Skeletal muscle tissue (tissue), 4 donors: ENCODE results near the gene MAGI2. TPM values are rescaled to one million over a fixed set of nuclear protein-coding genes. Genes with fewer than 3 reads are reported as not detected.

ENCODE experiments used
- H3K27ac ChIP-seq: one replicate; pipeline ENCODE4 v1.7.0; 2013; ENCODE audit warnings: mild to moderate bottlenecking, low read depth, low read length, inconsistent platforms
- H3K27me3 ChIP-seq, 3 donors: one replicate each; pipeline ENCODE4 v1.7.0; 2013; ENCODE audit warnings: low read length in 3 of 3; ENCODE audit not compliant: control insufficient read depth in 3 of 3, insufficient read depth in 3 of 3
- H3K36me3 ChIP-seq, 3 donors: one replicate each; pipeline ENCODE4 v1.7.0; 2013; ENCODE audit warnings: low read length in 3 of 3; ENCODE audit not compliant: control insufficient read depth in 3 of 3, insufficient read depth in 3 of 3
- H3K4me1 ChIP-seq, 3 donors: one replicate each; pipeline ENCODE4 v1.7.0; 2013; ENCODE audit warnings: low read length in 3 of 3, mild to moderate bottlenecking in 3 of 3; ENCODE audit not compliant: control insufficient read depth in 3 of 3, insufficient read depth in 3 of 3
- H3K4me3 ChIP-seq, 3 donors: one replicate each; pipeline ENCODE4 v1.7.0; 2013; ENCODE audit warnings: low read length in 3 of 3
- H3K9ac ChIP-seq, 3 donors: one replicate each; pipeline ENCODE4 v1.7.0; 2013; ENCODE audit warnings: low read length in 3 of 3, mild to moderate bottlenecking in 3 of 3, moderate library complexity in 2 of 3, low read depth in 1 of 3
- H3K9me3 ChIP-seq, 3 donors: one replicate each; pipeline ENCODE4 v1.7.0; 2013; ENCODE audit warnings: low read length in 3 of 3; ENCODE audit not compliant: control insufficient read depth in 3 of 3
- total RNA-seq: library from RNA; depleted of rRNA; stranded (reverse); fragments of >200 nt; gene quantifications from one replicate; pipeline ENCODE4 v1.2.3, GENCODE V29; 2014
- donor health status: Osteomylitis.

The MAGI2 gene
- total RNA-seq, 1 donor from 2014 or later = 4.2 TPM

DNA sequence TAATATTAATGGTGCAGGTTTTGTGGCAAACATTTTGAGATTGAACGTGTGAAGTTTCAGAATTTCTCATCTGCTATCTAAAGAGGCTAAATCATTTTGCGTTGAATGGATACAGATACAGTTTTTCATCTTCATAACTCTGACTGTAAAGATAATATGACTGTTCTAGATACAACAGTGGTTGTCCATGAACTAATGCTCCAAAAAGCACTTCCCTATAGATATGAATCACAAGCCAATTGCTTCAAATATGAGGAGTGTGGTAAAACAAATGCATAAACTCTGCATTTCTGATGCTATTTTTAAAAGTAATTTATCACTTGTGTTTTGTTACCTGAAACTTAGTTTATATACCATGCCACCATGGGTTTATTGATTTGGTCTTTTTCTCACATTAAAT, 750.1 kb downstream of the MAGI2 start:
- Histone ChIP-seq H3K27ac (no peak overlapping the region), H3K36me3 (no peaks in the 10 kb centered on the region), H3K4me3 (no peak overlapping the region), H3K9ac (no peak overlapping the region), H3K9me3 (no peaks in the 10 kb centered on the region), H3K4me1 (peaks cover 0 to 3% (median 0%) of the 10 kb centered on the region in 3 donors), H3K27me3 (no peaks in the 10 kb centered on the region)

- Histone ChIP-seq H3K9me3 (no peaks in the 10 kb centered on the region), H3K27me3 (no peaks in the 10 kb centered on the region), H3K9ac (no peak overlapping the region), H3K4me1 (peaks cover 0 to 3% (median 0%) of the 10 kb centered on the region in 3 donors), H3K27ac (no peak overlapping the region), H3K4me3 (no peak overlapping the region), H3K36me3 (no peaks in the 10 kb centered on the region)
Measured at GRCh38 chr7:78702770-78703169, 750.7 kb downstream of the MAGI2 start.

DNA sequence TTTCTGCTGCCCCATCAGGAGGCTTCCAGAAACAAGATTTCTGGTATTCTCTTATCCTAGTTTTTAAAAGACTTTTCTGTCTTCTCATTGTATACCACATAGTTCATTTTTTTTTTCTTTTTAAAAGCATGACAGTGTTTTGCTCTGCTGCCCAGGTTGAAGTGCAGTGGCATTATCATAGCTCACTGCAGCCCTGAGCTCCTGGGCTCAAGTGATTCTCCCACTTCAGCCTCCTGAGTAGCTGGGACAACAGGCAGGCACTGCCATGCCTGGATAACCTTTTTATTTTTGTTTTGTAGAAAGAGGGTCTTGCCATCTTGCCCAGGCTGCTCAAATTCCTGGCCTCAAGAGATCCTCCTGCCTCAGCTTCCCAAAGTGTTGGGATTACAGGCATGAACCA, 757.6 kb downstream of the MAGI2 start:
- Histone ChIP-seq H3K4me3 (no peak overlapping the region), H3K36me3 (no peaks in the 10 kb centered on the region), H3K27me3 (no peaks in the 10 kb centered on the region), H3K9me3 (no peaks in the 10 kb centered on the region), H3K9ac (no peak overlapping the region), H3K27ac (no peak overlapping the region), H3K4me1 (no peaks in the 10 kb centered on the region)

- H3K27me3 ChIP-seq = no peaks in the 10 kb centered on the region
- no peaks in the 10 kb centered on the region for H3K4me1 ChIP-seq
- H3K9ac ChIP-seq = no peak overlapping the region
- no peaks in the 10 kb centered on the region for H3K36me3 ChIP-seq
- H3K9me3 ChIP-seq = no peaks in the 10 kb centered on the region
- no peak overlapping the region for H3K27ac ChIP-seq
- no peak overlapping the region for H3K4me3 ChIP-seq
Measured at GRCh38 chr7:78691584-78691983, 761.9 kb downstream of the MAGI2 start.

GRCh38 chr7:78690174-78690573, 763.3 kb downstream of the MAGI2 start:
- H3K27ac ChIP-seq = no peak overlapping the region
- H3K27me3 ChIP-seq = no peaks in the 10 kb centered on the region
- no peak overlapping the region for H3K9ac ChIP-seq
- no peaks in the 10 kb centered on the region for H3K36me3 ChIP-seq
- H3K4me3 ChIP-seq = no peak overlapping the region
- H3K9me3 ChIP-seq = no peaks in the 10 kb centered on the region
- H3K4me1 ChIP-seq = no peaks in the 10 kb centered on the region

DNA sequence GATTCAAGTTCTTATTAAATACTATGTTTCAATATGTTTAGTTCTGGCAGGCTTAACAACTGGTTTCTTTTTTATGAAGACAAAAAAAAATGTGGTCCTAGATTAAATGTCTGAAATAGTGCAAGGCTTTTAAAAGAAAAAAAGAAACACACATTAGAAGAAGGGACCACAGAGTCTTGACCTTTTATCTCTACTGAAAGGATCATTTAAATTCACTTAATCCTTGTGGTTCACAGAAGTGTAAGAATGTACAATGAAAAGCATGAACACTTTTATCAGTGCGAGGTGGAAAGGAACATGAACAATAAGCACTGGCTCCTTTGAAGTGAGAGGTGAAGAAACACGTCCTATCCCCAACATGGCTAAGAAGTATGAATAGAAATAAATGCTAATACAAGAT, 765.1 kb downstream of the MAGI2 start:
- Histone ChIP-seq H3K9ac (no peak overlapping the region), H3K4me1 (no peaks in the 10 kb centered on the region), H3K9me3 (no peaks in the 10 kb centered on the region), H3K27ac (no peak overlapping the region), H3K27me3 (no peaks in the 10 kb centered on the region), H3K4me3 (no peak overlapping the region), H3K36me3 (no peaks in the 10 kb centered on the region)

DNA sequence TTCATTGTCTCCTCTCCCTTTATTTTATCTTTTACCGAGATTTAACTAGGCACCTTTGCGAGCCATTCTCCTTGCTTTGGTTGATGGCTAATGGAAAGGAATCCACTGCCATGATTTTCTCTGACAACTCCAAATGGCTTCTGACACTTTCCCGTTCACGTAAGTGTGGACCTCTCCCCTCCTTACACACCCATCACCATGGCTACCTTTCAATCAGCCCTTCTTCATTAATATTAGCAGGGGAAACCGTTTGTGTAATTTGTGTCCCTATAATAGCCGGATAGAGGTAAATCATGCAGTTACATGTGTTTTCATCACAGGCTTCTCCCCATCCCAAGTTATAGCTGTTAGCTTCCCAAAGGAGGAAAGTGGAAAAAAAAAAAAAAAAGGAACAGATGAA, 767.3 kb downstream of the MAGI2 start:
- Histone ChIP-seq H3K27ac (no peak overlapping the region), H3K9ac (no peak overlapping the region), H3K27me3 (no peaks in the 10 kb centered on the region), H3K4me3 (no peak overlapping the region), H3K4me1 (no peaks in the 10 kb centered on the region), H3K9me3 (no peaks in the 10 kb centered on the region), H3K36me3 (no peaks in the 10 kb centered on the region)

GRCh38 chr7:78684201-78684600, 769.3 kb downstream of the MAGI2 start:
- Histone ChIP-seq H3K9me3 (no peaks in the 10 kb centered on the region), H3K4me3 (no peak overlapping the region), H3K36me3 (no peaks in the 10 kb centered on the region), H3K27me3 (no peaks in the 10 kb centered on the region), H3K27ac (no peak overlapping the region), H3K9ac (no peak overlapping the region), H3K4me1 (no peaks in the 10 kb centered on the region)

DNA sequence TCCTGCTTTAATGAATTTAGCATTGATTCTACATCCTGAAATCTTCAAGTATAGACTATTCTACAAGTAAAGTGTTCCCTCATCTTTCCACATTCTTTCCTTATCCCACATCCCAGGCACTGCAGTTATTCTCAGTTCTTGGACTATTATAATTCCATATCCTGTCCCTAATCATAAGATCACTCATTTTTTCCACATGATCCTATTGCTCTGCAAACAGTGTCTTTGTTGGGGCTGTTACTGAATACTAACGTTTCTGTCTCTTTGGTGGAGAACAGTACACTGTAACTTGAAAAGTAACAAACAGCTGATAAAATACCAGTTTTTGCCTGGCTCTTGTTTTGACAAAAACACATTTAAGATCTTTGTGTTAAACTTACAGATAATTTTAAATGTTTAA, 769.9 kb downstream of the MAGI2 start:
- Histone ChIP-seq H3K27ac (no peak overlapping the region), H3K27me3 (no peaks in the 10 kb centered on the region), H3K4me3 (no peak overlapping the region), H3K36me3 (no peaks in the 10 kb centered on the region), H3K4me1 (no peaks in the 10 kb centered on the region), H3K9ac (no peak overlapping the region), H3K9me3 (no peaks in the 10 kb centered on the region)

DNA sequence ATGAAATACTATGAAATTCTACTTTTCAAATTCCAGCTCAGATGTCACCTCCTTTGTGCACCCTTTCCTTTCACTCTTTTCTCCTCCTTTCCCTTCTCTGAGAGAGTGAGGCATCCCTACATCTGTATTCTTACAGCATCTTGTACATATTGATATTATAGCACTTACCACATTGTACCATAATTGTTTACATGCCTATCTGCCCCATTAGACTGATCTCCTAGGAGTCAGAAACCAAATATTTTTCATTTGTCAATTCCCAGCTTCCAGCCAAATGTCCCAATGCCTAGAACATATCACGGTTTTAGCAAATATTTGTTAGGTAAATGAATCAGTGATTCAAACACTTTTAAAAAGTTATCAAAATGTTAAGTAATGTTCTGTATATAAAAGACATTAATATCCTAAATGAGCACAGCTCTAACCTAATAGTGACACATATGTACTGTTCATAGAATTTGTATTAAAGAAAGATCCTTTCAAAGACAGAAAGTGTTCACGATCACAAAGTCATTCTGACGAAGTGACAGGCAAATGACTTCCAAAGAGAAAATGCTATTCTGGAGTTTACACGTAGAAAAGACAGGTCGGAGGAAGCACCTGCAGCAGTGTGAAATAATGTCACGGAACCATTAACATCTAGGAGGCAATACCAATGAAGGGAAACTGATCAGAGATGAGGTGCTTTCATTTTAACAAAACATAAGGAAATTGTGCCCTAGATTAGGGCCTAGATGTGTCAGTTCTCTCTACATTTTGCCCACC, 774.2 kb downstream of the MAGI2 start:
- Histone ChIP-seq H3K4me1 (no peaks in the 10 kb centered on the region), H3K27ac (no peak overlapping the region), H3K9me3 (no peaks in the 10 kb centered on the region), H3K9ac (no peak overlapping the region), H3K36me3 (no peaks in the 10 kb centered on the region), H3K27me3 (no peaks in the 10 kb centered on the region), H3K4me3 (no peak overlapping the region)
